ENCODE measurements around the gene NR2F1. TPM values are rescaled to one million over a fixed set of nuclear protein-coding genes. Genes with fewer than 3 reads are reported as not detected.

The NR2F1 gene
- total and polyA plus RNA-seq, 4 experiments from 2014 or later: not detected

DNA sequence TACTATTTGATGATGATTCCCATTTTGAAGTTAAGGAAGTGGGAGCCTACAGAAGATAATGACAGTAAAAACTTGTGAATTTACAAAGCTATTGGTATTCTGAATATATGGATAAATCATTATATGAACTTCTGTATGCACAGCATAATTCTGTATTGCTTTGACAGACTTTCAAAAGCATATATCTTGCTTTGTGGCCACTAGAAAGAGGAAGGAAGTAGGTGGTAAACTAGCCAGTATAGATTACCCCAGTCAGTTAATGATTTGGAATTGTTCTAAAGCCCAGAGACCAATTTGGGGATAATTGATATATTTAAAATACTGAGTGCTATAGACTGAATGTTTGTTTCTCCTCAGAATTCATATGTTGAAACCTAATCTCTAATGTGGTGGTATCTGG, 53.0 kb downstream of the NR2F1 start:
- ChIA-PET POLR2A (ENCODE audit: partially characterized antibody) (no interaction called here), CTCF (ENCODE audit: partially characterized antibody) (no interaction called here)
- H3K4me1 ChIP-seq (ENCODE audit: insufficient read depth, low read length): no peaks in the 10 kb centered on the region
- no peaks in the 10 kb centered on the region for H3K9me3 ChIP-seq (ENCODE audit: control insufficient read depth in 1 of 2, low read length in 2 of 2)
- no peaks in the 10 kb centered on the region for H3K36me3 ChIP-seq (ENCODE audit: insufficient read depth, low read length)
- H3K9me3 Mint-ChIP-seq: no peaks in the 10 kb centered on the region
- intact Hi-C loops (cut with micrococcal nuclease): no loop called here
- no peaks in the 10 kb centered on the region for H3K27me3 Mint-ChIP-seq
- no peak overlapping the region for H3K27ac Mint-ChIP-seq
- H3K4me1 Mint-ChIP-seq: no peaks in the 10 kb centered on the region
- H3K27ac ChIP-seq (ENCODE audit: low read depth, low read length): no peak overlapping the region
- no peak for DNase-seq
- H3K27me3 ChIP-seq (ENCODE audit: insufficient read depth, low read length): no peaks in the 10 kb centered on the region
- no peak overlapping the region for H3K4me3 ChIP-seq (ENCODE audit: low read length in 2 of 2)
- peaks cover 5 to 14% of the 10 kb centered on the region in 2 donors for H3K36me3 Mint-ChIP-seq
- H3K4me3 Mint-ChIP-seq: no peak overlapping the region

DNA sequence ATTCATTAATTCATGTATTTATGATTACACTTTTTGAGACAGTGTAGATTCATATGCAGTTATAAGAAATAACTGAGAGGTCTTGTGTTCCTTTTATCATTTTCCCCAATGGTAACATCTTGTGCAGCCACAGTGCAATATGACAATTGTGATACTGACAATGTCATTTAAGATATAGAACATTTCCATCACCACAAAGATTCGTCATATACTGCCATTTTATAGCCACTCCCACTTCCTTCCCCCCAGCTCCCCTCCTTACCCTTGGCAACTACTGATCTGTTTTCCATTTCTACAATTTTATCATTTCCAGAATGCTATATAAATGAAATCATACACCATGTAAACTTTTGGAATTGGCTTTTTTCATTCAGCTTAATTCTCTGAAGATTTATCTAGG, 53.8 kb downstream of the NR2F1 start:
- Mint-ChIP-seq H3K4me1 (no peaks in the 10 kb centered on the region), H3K36me3 (peaks cover 5 to 14% of the 10 kb centered on the region in 2 donors), H3K9me3 (no peaks in the 10 kb centered on the region), H3K27me3 (no peaks in the 10 kb centered on the region), H3K4me3 (no peak overlapping the region), H3K27ac (no peak overlapping the region)
- Histone ChIP-seq H3K9me3 (ENCODE audit: control insufficient read depth in 1 of 2, low read length in 2 of 2) (no peaks in the 10 kb centered on the region), H3K27ac (ENCODE audit: low read depth, low read length) (no peak overlapping the region), H3K4me3 (ENCODE audit: low read length in 2 of 2) (no peak overlapping the region), H3K4me1 (ENCODE audit: insufficient read depth, low read length) (no peaks in the 10 kb centered on the region), H3K27me3 (ENCODE audit: insufficient read depth, low read length) (no peaks in the 10 kb centered on the region), H3K36me3 (ENCODE audit: insufficient read depth, low read length) (no peaks in the 10 kb centered on the region)
- intact Hi-C loops (cut with micrococcal nuclease): no loop called here
- DNase-seq: no peak
- ChIA-PET POLR2A (ENCODE audit: partially characterized antibody) (no interaction called here), CTCF (ENCODE audit: partially characterized antibody) (no interaction called here)

- H3K4me1 Mint-ChIP-seq: no peaks in the 10 kb centered on the region
- intact Hi-C loops (cut with micrococcal nuclease): no loop called here
- H3K27me3 Mint-ChIP-seq: no peaks in the 10 kb centered on the region
- no peak for DNase-seq
- Histone ChIP-seq H3K9me3 (ENCODE audit: control insufficient read depth in 1 of 2, low read length in 2 of 2) (no peaks in the 10 kb centered on the region), H3K4me3 (ENCODE audit: low read length in 2 of 2) (no peak overlapping the region), H3K27me3 (ENCODE audit: insufficient read depth, low read length) (no peaks in the 10 kb centered on the region), H3K36me3 (ENCODE audit: insufficient read depth, low read length) (no peaks in the 10 kb centered on the region), H3K4me1 (ENCODE audit: insufficient read depth, low read length) (no peaks in the 10 kb centered on the region), H3K27ac (ENCODE audit: low read depth, low read length) (no peak overlapping the region)
- H3K9me3 Mint-ChIP-seq: no peaks in the 10 kb centered on the region
- H3K27ac Mint-ChIP-seq: no peak overlapping the region
- H3K36me3 Mint-ChIP-seq: peaks cover 2 to 14% of the 10 kb centered on the region in 2 donors
- CTCF ChIA-PET (ENCODE audit: partially characterized antibody): no interaction called here
- POLR2A ChIA-PET (ENCODE audit: partially characterized antibody): no interaction called here
- H3K4me3 Mint-ChIP-seq: no peak overlapping the region
Observed at GRCh38 chr5:93637697-93638096, 54.7 kb downstream of the NR2F1 start.

DNA sequence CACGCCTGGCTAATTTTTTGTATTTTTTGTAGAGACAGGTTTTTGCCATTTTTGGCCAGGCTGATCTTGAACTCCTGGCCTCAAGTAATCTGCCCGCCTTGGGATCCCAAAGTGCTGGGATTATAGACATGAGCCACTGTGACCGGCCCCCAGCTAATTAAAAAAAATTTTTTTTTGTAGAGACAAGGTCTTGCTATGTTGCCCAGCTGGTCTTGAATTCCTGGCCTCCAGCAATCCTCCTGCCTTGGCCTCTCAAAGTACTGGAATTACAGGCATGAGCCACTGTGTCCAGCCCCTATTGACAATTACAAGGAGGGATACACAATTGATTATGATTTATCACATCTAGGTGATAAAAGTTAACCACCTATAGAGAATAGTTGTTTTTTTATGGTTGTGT, 59.5 kb downstream of the NR2F1 start:
- Histone ChIP-seq H3K27ac (ENCODE audit: low read depth, low read length) (no peak overlapping the region), H3K4me1 (ENCODE audit: insufficient read depth, low read length) (no peaks in the 10 kb centered on the region), H3K4me3 (ENCODE audit: low read length in 2 of 2) (no peak overlapping the region), H3K36me3 (ENCODE audit: insufficient read depth, low read length) (no peaks in the 10 kb centered on the region), H3K27me3 (ENCODE audit: insufficient read depth, low read length) (no peaks in the 10 kb centered on the region), H3K9me3 (ENCODE audit: control insufficient read depth in 1 of 2, low read length in 2 of 2) (no peaks in the 10 kb centered on the region)
- Mint-ChIP-seq H3K4me3 (no peak overlapping the region), H3K36me3 (peaks cover 0 to 3% of the 10 kb centered on the region in 2 donors), H3K9me3 (no peaks in the 10 kb centered on the region), H3K27me3 (no peaks in the 10 kb centered on the region), H3K4me1 (peaks cover 0 to 1% (median 0%) of the 10 kb centered on the region in 4 donors), H3K27ac (no peak overlapping the region)
- intact Hi-C loops (cut with micrococcal nuclease): no loop called here
- no peak for DNase-seq
- POLR2A ChIA-PET (ENCODE audit: partially characterized antibody): no interaction called here
- CTCF ChIA-PET (ENCODE audit: partially characterized antibody): no interaction called here

Other genes starting within 250 kb of the NR2F1 start
- not detected for gene NR2F1-AS1, start 2.0 kb upstream of the NR2F1 start, total RNA-seq
- gene NR2F1-AS1, start 2.0 kb upstream of the NR2F1 start, polyA plus RNA-seq: not detected
- gene POU5F2, start 158.4 kb downstream of the NR2F1 start, total RNA-seq: 1 to 10 TPM; 1.7 to 1.9 TPM
- gene POU5F2, start 158.4 kb downstream of the NR2F1 start, polyA plus RNA-seq: under 1 TPM; 0.08 to 0.28 TPM

Measured in CD4-positive, alpha-beta memory T cell (primary cell).